DOHH2 (cell line): ENCODE data around the gene FRMD3.

Experiments used
- H3F3A ChIP-seq: fragments of 200-600 bp; sonication (generic), shearing (Covaris generic); 2 replicates; pipeline ENCODE4 v1.6.0; 2016; ENCODE audit warnings: antibody characterized with exemption, mild to moderate bottlenecking; ENCODE audit not compliant: control insufficient read depth, insufficient read depth
- H3K27ac ChIP-seq: fragments of 200-600 bp; sonication (generic); 2 replicates; pipeline ENCODE4 v1.5.1; 2014; ENCODE audit warnings: low read depth, mild to moderate bottlenecking, low read length, moderate library complexity
- H3K27me3 ChIP-seq: fragments of 200-600 bp; sonication (generic); 2 replicates; pipeline ENCODE4 v1.6.1; 2014; ENCODE audit warnings: mild to moderate bottlenecking, low read length, mixed read lengths; ENCODE audit not compliant: control insufficient read depth
- H3K36me3 ChIP-seq: fragments of 200-600 bp; sonication (generic); 2 replicates; pipeline ENCODE4 v1.6.1; 2014; ENCODE audit warnings: mild to moderate bottlenecking, low read length, moderate library complexity, mixed read lengths; ENCODE audit not compliant: control insufficient read depth
- H3K4me1 ChIP-seq: fragments of 200-600 bp; sonication (generic); 2 replicates; pipeline ENCODE4 v1.6.1; 2014; ENCODE audit warnings: mild to moderate bottlenecking, low read length, mixed read lengths; ENCODE audit not compliant: control insufficient read depth
- H3K4me2 ChIP-seq: fragments of 200-600 bp; sonication (generic); 2 replicates; pipeline ENCODE4 v1.6.0; 2014; ENCODE audit warnings: mild to moderate bottlenecking, low read length, moderate library complexity
- H3K4me3 ChIP-seq: fragments of 200-600 bp; sonication (generic); 2 replicates; pipeline ENCODE4 v1.5.1; 2014; ENCODE audit warnings: mild to moderate bottlenecking, low read length, mixed read lengths
- H3K79me2 ChIP-seq: fragments of 200-600 bp; sonication (generic); 2 replicates; pipeline ENCODE4 v1.6.1; 2014; ENCODE audit warnings: mild to moderate bottlenecking, low read length, mixed read lengths; ENCODE audit not compliant: control insufficient read depth
- H3K9me2 ChIP-seq: fragments of 200-600 bp; sonication (generic); replicated peaks from 2 replicates; pipeline ENCODE4 v1.6.1; 2014; ENCODE audit warnings: mild to moderate bottlenecking, low read length, mixed read lengths; ENCODE audit not compliant: control insufficient read depth
- H3K9me3 ChIP-seq: fragments of 200-600 bp; sonication (generic); 2 replicates; pipeline ENCODE4 v1.6.1; 2014; ENCODE audit warnings: antibody characterized with exemption, low read length, mixed read lengths; ENCODE audit not compliant: control insufficient read depth, insufficient read depth
- H4K20me1 ChIP-seq: fragments of 200-600 bp; sonication (generic); 2 replicates; pipeline ENCODE4 v1.6.0; 2014; ENCODE audit warnings: low read depth, mild to moderate bottlenecking, antibody characterized with exemption, low read length, moderate library complexity; ENCODE audit not compliant: control insufficient read depth, insufficient read depth
- CTCF ChIP-seq: fragments of 200-600 bp; sonication (generic); IDR thresholded peaks from one replicate; pipeline ENCODE4 v1.5.1; 2014; ENCODE audit warnings: antibody characterized with exemption, mild to moderate bottlenecking, low read depth, low read length; ENCODE audit not compliant: poor library complexity, severe bottlenecking
- EZH2phosphoT487 ChIP-seq: fragments of 200-600 bp; sonication (generic); IDR thresholded peaks from 2 replicates; pipeline ENCODE4 v1.6.1; 2017; ENCODE audit warnings: borderline replicate concordance, mild to moderate bottlenecking, antibody characterized with exemption, low read length, moderate library complexity, mixed read lengths

Gene FRMD3

DNA sequence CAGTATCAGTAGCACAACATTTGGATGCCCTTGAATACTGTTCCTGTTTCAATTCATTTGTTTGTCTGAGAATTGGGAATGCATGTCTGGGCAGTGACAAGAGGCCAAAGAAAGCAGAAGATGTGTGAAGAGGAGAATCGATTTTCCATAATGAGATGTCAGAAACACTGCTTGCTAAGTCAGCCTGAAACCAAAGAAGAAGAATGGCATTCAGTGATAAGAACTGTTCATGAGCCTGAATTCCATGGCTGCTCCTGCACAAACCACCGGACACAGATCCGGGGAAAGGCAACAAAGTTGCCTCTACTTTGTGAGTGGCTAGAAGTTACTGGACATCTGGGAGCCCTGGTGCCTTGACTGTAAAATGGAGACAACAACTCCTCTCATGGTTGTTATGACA is 268.1 kb downstream of the FRMD3 start:
- Histone ChIP-seq H4K20me1 (no peaks in the 10 kb centered on the region), H3K27ac (no peak overlapping the region), H3K4me2 (no peak overlapping the region), H3K9me3 (no peaks in the 10 kb centered on the region), H3K36me3 (no peaks in the 10 kb centered on the region), H3K27me3 (no peaks in the 10 kb centered on the region), H3K9me2 (no peaks in the 10 kb centered on the region), H3K79me2 (no peaks in the 10 kb centered on the region), H3K4me3 (no peak overlapping the region), H3K4me1 (no peaks in the 10 kb centered on the region), H3F3A (no peaks in the 10 kb centered on the region)
- TF ChIP-seq CTCF: no peak
- TF ChIP-seq EZH2phosphoT487: no peak

DNA sequence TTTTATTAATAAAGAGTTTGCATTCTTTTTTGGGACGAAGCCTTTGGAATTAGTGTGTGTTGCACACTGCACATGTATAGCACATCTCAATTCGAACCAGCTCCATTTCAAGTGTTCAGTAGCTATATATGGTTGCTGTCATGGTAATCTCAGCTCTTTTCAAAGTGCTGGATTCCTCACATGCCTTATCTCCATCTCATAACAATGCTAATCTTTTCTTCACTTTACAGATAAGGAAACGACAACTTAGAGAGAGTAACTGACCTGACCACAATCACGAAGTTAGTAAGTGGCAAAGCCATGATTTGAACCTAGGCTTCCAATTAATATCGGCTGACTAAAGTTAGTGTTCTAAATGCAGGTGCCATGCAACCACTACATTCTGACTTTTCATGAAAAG is 270.5 kb downstream of the FRMD3 start:
- H3K27me3 ChIP-seq: no peaks in the 10 kb centered on the region
- H3K36me3 ChIP-seq: no peaks in the 10 kb centered on the region
- H3K79me2 ChIP-seq: no peaks in the 10 kb centered on the region
- H3K4me2 ChIP-seq: no peak overlapping the region
- H3K4me3 ChIP-seq: no peak overlapping the region
- no peak overlapping the region for H3K27ac ChIP-seq
- no peaks in the 10 kb centered on the region for H3F3A ChIP-seq
- no peaks in the 10 kb centered on the region for H3K9me2 ChIP-seq
- H3K4me1 ChIP-seq: no peaks in the 10 kb centered on the region
- no peaks in the 10 kb centered on the region for H3K9me3 ChIP-seq
- TF ChIP-seq EZH2phosphoT487 (no peak), CTCF (no peak)
- no peaks in the 10 kb centered on the region for H4K20me1 ChIP-seq

DNA sequence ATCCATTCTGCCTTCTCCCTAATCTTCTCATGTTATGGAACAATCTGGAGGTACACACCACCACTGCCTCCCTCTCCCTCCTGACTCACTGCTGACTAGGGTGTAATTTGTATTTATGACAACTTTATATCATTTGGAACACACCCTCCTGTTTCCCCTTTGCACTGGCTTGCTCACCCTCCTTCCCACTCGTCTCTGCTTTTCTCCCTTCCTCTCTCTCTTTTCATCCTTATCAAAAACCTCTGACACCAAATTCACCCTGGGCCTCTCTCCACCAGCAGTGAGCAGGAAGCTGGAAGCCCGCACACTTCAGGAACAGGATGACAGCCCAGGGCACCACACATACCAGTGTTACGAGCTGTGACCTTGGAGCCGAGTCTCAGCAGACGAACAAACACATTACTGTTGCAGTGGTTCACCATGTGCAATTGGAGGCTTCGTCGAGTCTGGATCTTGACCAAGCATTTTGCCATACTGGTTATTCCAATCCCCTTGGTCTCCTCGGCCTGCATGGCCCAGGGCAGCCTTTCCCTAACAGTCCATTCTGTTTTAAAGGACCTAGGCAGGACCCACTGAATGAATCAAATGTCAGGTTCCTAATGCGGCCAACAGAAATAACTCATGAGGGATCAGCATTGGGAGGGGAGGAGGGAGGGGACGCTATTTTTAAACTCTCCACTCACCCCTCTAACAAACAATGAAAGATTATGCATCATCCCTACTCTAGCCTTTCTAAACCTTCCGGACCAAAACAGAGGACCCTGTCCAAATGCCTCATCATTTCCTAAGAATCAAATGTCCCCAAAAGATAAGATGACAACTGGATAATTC is 271.3 kb downstream of the FRMD3 start:
- TF ChIP-seq CTCF: no peak
- TF ChIP-seq EZH2phosphoT487: no peak
- Histone ChIP-seq H3K4me3 (no peak overlapping the region), H3K27me3 (no peaks in the 10 kb centered on the region), H3K4me2 (no peak overlapping the region), H3K79me2 (no peaks in the 10 kb centered on the region), H3K9me2 (no peaks in the 10 kb centered on the region), H3K4me1 (no peaks in the 10 kb centered on the region), H3K27ac (no peak overlapping the region), H3F3A (no peaks in the 10 kb centered on the region), H3K9me3 (no peaks in the 10 kb centered on the region), H3K36me3 (no peaks in the 10 kb centered on the region), H4K20me1 (no peaks in the 10 kb centered on the region)
